ENCODE data around the gene MTA1.

Gene MTA1

DNA sequence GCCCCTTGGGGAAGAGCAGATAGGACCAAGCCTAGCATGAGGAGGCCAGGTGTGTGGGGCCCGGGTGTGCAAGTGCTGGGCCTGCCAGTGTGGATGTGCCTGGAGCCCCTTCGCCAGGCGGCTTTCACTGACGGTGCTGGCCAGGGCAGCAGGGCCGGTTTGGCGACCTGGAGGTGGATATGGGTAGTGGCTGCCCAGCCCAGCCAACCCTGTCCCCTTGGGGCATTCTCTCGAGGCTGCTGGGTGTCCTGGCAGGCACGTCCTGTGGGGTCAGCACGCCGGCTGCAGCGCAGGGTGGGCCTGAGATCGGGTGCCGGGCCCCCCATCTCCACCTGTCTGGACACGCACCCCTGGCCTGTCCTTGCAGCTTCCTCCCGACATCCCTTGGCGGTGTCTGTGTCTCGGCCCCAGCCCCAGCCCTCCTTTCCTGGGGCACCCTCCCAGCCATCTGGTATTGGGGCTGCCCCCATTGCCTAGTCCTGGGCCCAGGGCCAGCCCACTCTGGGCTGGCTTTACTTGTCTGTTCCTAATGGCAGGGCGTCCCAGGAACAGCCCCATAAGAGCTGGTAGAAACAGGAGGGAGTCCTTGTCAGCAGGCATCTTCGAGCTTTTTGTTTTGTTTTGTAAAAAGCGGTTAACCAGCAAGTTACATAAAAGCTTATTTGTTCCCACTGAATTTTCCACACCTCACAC, 47.8 kb downstream of the MTA1 start:
- FAIRE-seq, result no peak

DNA sequence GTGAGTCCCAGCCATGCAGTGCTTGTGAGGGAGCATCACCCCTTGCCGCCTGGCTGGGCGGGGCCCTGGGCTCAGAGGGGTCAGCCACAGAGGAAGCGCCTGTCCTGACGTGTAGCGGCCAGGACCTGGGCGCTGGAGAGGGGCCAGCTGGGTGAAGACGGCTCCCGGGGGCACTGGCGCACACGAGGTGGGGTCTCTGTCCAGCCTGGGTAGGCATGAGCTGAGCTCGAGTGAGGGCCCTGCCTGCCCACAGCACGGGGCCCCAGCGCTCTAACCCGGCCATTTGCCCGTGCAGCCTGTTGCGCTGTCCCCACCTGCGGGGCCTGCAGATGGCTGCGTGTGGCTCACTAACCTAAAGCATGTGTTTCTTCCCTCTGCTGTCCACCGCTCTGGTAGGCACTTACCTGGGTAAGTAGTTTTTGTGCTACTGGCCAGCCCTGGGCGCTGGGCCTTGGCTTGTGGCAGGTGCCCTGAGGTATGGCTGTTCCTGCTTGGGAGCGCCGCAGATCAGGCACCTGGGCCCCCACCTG, 48.4 kb downstream of the MTA1 start:
- FAIRE-seq, result no peak

DNA sequence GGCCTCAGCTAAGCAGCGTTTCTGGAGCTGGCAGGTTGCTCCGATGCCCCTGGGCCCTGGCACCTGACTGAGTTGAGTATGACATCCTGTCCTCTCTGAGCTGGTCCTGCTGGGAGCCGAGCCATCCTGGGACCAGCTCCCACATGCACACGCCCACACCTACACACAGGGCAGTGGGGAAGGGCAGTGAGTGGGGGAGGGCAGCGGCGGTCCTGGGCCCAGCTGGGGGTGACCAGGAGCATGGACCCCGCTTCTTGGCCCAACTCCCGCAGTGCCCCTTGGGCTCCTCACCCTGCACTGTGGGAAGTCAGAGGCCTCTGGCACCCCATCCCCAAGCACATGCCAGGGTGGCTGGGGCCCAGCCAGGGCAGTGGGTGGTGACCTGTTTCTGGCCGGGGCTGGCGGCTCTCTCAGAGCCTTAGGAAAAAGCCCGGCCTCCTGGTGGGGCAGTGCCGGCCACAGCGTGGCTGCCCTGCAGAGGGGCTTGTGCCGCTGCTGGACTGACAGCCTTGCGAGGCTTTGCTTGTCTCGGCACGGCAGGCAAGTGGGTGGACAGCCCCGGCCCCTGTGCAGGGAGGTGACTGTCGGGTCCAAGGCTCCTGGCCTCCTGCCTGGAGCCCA, 49.1 kb downstream of the MTA1 start:
- no peak for FAIRE-seq

DNA sequence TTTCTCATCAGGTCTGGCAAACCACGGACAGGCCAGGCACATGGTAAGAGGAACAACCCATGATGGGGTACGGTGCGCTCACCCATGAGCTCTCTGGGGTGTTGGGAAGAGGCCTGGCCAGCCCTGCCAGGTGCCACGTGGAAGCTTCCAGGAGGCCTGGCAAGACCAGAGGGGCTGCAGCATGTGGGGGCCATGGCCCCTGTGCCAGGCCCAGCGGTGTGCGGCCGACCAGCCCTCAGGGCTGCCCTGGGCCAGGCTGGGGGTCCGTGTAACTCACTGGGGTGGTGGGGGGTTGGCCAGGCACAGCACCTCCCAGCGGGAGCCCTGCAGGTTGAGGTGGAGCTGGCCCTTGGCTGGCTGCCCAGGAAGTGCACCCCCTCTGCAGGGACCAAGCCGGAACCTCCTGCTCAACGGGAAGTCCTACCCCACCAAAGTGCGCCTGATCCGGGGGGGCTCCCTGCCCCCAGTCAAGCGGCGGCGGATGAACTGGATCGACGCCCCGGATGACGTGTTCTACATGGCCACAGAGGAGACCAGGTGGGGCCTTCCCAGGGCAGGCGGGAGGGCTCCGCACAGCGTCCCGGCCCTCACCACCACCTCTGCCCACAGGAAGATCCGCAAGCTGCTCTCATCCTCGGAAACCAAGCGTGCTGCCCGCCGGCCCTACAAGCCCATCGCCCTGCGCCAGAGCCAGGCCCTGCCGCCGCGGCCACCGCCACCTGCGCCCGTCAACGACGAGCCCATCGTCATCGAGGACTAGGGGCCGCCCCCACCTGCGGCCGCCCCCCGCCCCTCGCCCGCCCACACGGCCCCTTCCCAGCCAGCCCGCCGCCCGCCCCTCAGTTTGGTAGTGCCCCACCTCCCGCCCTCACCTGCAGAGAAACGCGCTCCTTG, 50.1 kb downstream of the MTA1 start:
- no peak for FAIRE-seq

DNA sequence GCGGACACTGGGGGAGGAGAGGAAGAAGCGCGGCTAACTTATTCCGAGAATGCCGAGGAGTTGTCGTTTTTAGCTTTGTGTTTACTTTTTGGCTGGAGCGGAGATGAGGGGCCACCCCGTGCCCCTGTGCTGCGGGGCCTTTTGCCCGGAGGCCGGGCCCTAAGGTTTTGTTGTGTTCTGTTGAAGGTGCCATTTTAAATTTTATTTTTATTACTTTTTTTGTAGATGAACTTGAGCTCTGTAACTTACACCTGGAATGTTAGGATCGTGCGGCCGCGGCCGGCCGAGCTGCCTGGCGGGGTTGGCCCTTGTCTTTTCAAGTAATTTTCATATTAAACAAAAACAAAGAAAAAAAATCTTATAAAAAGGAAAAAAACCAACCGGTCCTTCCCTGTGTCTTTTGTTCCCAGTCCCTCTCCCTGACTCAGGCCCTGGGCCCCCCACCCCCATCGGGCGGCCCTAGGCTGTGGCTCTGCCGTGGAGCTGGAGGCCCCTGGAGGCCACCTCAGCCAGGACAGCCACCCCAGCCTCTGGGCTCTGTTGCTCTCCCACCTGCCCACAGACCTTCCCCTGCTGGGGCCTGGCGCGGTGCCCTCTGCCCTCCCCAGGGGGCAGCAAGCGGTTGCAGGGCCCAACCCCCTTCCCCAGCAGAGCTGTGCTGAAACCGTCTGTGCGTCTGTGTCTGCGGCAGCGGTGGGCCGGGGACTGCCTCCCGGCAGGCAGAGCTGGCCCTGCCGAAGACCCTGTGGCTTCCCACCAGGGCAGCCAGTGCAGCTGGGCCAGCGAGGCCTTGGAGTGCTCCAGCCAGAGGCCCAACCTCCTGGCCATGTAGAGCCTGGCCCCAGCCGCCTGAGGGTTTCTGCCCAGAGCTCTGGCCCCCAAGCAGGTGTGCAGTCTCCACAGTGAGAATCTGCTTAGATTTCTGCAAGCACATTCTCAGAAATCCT, 51.0 kb downstream of the MTA1 start:
- FAIRE-seq, result no peak

DNA sequence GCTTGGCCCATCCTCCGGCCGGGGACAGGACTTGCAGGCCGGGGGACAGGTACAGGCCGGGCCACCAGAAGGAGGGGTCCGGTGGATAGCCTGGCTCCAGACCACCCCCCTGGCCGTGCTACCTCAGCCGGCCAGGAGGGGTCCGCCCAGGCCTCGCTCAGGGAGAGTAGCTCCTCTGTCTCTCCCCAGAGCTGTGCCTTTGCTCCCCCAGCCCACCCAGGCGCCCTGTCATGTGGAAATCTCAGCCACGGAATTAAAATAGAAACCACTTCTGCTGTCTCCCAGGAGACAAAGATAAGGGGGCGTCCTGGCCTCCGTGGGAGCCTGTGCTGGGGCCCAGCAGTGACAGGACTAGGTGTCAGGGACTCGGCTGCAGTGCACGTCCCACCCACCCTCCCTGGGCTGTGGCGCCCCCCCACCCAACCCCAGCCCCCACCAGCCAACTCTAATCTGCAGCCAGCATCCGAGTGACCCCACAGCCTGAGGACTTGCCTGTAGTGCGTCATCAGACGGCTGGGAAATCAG, 51.7 kb downstream of the MTA1 start:
- FAIRE-seq, result no peak

DNA sequence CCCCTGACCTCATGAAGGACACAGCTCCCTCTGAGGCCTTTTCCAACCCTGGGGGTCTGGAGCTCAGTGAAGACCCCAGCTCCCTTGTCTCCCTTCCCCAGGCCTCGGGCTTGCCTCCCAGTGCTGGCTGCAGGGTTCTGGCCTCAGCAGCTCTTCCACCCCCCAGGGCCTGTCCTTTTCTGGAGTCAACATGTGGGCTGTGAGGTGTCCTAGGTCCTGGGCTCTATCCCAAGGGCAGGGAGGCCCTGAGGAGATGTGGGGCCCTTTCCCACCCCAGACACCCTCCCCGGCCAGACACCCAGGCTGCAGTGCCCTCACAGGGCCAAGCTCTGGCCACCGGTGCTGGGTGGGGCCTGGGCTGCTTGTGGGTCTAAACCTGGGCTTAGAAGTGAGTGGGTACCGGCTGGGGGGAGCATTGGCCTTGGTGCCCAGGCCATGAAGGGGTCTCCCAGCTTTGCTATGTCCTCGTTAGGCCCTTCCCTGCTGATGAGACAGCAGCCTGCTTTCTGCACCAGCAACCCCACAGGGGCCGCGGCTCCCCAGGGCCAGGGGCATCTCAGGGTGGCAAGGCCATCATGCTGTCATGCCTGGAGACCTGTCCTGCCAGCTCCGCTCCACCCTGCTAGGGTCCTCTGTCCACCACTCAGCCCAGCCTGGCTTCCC, 52.3 kb downstream of the MTA1 start:
- no peak for FAIRE-seq

DNA sequence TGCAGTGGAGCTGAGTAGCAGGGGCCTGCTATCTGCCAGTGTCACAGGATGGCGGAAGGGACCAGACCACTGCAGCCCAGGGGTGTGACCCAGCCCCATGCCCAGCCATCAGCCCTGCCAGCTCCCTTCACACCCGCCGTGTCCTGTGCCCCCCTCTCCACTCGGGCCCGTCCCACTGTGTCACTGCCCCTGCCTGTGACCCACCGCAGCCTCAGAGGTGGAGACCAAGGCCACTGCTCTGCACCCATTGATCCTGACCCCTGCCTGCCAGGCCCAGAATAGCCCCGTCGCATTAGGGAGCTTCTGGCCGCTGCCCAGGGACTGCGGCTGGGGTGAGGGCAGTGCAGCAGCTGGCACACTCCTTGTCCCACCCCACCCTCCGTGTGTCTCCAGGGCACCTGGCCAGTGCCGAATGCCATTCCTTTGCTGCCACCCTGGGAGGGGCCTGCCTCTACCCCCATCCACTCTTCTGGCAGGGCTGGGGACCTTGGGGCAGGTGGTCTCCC, 52.9 kb downstream of the MTA1 start:
- FAIRE-seq, result no peak

DNA sequence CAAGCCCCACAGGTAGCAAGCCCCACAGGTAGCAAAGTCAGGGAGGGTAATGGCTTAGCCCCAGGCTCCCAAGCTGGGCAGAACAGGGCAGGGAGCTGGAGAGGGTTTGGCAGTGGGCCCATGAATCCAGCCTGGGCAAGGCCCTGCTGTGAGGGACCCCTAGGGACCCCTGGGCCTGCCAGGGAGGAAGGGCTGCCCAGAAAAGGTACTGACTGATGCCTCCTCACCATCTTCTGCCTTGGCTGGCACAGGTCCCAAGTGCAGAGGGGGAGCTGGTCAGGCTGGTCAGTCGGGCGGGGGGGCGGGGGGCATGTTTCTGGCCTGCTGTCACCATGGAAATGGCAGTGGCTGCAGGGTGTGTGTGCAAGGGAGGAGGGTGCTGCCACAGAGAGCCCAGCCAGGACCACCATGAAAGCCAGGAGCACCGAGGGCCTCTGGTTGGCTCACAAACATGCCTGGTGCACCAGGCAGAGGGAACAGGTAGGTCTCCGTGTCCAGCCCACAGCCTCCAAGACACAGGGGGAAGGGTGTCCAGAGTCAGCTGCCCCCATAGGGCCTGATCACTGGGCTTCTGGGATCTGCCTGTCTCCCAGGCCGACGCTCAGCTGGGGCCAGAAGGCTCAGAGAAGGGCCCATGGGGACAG, 53.5 kb downstream of the MTA1 start:
- FAIRE-seq, result no peak

DNA sequence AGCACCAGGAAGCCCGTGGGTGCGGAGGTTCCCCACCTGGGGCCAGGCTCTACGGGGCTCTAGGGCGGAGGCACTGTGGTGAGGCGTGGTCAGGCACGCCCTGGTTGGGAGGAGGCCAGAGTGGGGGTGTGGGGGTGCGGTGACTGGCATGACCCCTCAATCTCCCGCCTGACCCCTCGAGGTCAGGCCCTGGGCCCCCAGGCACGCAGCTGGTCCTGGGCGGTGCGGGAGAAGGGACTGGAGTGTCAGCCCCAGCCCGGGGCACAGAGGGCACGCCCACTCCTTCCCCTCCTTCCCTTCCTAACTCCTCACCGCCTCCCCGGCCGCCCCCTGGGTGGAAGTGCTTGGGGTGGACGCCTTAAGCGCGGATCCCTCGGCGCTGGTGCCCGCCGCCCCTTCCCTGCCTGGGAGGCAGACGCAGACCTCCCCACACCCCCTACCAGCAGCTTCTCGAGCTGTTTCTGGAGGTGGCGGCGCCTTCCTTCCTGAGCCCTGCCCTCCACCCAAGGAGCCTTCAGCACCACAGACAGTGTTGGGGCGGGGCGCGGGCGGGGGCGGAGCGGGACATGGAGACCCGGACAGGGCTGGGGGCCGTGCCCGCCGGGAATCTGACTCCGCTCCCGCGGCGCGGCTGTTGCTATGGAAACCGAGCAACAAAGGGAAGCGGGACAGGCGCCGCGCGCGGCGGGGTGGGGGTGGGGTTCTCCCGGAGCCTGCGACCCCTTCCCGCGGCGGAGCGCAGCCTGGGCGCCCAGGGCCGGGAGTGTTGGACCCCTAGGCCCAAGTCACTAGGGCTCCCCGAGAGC, 54.3 kb downstream of the MTA1 start:
- FAIRE-seq, result no peak

DNA sequence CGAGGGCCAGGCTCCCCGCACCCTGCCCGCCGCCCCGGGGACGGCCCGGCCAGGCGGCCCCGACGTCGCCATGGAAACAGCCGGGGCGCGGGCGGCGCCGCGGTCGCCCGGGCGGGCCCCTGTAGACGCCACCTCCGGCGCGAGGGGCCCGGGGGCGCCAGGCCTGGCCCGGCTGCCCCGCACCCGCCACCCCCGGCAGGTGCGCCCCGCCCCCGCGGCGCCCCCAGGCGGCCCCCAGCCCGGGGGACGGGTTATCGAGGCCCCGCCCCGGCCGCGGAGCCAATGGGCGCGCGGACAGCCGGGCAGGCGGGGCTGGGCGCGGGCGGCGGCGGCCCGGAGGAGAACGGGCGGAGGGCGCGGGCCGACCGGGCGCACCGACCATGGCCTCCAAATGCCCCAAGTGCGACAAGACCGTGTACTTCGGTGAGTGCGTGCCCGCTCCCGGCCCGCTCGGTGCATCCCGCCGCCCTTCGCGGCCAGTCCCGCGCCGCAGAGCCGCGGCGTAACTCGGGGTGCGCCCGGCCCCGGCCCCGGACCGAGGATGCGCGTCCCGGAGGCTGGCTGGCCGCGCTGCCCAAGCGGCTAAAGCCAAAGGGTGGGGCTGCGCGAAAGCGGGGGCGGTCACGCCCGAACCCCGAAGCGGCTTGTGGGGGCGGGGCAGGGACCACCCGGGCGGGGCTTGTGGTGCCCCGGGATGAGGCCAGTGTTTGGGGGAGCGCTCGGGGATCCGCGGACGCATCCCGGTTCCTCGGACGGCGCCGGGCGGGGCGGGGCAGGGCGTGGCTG, 55.0 kb downstream of the MTA1 start, which contains the start of gene CRIP2:
Gene CRIP2, plus strand, starts transcription at position 339 of the 786 bp plus-strand sequence. Its CDS starts 42 bp downstream, at position 381.
- no peak for FAIRE-seq

DNA sequence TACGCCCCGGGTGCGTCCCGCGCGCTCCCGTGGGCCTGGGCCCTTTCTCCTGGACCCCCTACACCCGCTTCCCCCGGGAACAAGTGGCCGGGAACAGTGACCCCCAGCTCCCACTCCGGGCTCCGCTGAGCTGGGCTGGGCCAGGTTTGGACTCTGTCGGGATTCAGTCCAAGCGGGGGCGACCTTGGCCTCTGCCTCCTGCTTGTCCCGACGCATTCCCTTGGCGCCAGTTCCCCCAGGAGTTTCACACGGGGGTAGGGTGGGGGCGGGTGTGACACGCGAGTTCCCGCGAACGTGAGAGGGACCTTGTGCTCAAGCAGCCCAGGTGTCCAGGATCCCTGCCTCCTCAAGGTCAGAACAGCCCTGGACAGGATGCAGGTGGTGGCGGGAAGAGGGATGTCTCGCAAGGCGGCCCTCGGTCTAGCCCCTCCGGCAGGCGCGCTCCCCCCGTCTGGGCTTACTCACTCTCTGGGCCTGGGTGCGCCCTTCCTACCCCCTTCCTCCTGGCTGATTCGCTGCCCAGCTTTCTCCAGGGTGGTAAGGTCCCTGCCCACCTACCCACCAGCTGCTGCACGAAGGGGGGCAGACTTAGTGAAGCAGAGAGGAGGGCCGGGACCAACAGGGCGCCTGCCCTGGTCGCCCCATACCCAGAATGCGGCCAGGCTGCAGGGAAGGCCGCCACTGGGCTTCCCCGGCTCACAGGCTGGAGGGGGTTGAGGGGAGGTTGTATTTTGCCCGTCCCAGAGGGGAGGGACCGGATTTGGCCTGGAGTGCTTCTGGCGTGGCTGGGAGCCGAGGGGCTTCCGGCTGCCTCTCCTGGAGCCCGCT, 55.9 kb downstream of the MTA1 start:
- no peak for FAIRE-seq

DNA sequence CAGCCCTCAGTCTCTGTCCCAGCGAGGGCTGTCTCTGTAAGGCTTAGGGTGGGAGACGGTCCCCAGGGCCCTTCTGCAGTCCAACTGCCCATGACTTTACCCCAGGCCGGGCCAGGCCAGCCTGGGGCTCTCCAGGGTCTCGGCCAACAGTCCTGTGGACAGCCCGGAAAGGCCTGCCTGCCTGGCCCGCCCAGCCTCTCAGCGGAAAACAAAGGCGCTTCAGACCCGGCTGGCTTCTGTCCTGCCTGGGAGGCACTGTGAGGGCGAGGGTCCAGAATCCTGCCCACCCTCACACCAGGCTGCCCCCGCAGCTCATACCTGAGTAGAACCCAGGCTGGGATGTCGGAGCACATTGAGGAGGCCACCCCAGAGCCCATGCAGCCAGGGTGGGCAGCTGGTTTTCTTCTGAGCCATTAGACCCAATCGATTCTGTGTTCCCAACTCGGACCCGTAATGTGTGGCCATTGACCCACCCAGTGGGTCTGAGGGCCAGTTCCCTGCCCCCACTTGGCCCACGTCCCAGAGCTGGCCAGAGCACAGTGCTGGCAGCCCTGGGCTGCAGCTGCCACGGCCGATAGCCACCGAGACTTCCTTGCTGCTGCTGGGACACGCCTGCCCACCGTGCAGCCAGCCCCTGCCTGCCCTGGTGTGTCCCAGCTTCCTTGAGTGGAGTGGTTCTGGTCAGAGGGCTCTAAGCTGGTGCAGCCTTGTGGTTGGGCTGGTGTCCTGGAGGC, 56.6 kb downstream of the MTA1 start:
- FAIRE-seq, result no peak

DNA sequence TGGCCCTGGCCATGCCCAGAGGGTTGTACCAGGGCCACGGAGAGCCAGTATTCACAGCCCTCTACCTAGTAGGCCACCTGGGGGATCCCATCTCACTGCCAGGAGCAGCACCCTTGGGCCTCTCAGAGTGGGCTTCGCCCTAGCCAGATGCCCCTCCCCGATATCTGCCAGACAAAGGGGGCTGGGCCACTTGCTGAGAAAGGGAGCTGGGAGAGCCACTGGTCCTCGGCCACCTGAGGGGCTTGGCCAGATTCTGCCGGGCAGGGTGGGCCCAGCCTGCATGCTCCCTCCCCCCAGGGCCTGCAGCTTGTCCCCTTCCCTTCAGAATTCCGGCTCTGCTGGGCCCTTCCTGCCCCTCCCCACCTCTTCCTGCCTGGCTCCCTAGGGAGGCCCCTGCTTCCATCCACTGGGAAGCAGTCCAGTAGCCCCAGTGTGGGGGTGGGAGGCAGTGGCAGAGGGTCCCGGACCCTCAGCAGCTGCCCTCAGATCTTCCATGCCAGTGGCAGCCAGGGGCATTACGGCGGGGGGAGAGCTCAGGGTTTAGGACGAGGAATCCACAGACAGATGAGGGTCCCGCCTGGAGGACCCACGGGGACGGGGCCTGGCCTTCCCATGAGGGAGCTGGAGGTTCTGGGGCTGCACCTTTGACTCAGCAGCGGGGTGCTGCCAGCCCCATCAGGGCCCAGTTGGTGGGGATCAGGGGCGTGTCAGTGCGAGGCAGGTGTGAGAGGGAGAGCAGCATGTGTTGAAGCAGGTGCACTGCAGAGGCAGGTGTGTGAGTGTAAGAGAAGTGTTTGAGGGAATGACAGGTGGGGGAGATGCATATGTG, 57.4 kb downstream of the MTA1 start:
- FAIRE-seq, result no peak

DNA sequence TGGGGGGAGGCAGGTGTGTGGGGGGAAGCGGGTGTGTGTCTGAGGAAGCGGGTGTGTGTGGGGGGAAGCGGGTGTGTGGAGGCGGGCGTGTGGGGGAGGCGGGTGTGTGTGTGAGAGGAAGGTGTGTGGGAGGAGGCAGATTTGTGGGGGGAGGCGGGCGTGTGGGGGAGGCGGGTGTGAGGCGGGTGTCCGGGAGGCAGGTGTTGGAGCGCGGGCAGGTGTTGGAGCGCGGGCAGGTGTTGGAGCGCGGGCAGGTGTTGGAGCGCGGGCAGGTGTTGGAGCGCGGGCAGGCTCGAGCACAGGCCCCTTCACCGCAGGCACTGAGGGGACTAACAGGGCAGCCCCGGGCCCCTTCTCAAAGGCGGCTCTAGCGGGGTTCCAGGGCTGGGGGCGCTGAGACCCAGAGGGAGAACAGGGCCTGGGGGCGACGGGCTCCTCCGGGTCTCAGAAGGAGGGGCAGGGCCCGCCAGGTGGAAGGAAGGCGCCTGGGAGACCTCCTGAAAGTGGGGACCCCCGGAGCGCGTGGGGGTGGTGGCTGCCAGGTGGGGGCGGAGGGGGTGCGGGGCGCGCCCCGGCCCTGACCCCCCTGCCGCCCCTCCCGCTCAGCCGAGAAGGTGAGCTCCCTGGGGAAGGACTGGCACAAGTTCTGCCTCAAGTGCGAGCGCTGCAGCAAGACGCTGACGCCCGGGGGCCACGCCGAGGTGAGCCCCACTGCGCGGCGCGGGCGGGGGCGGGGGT, 58.2 kb downstream of the MTA1 start:
- no peak for FAIRE-seq

All from TTC549 (cell line).